Vagina (tissue), 2 donors: ENCODE results near the gene PLEKHF1. TPM values are rescaled to one million over a fixed set of nuclear protein-coding genes. Genes with fewer than 3 reads are reported as not detected.

Experiments used
- DNase-seq, 2 donors: peaks; one replicate each; pipeline ENCODE4 v3.0.0-alpha.2; 2017; ENCODE audit errors: extremely low spot score in 2 of 2
- H3K27ac ChIP-seq: fragments of 200-600 bp; sonication (generic); one replicate; pipeline ENCODE4 v1.5.1; 2019
- H3K27me3 ChIP-seq: fragments of 200-600 bp; sonication (generic); one replicate; pipeline ENCODE4 v1.5.1; 2019
- H3K36me3 ChIP-seq, 2 donors: fragments of 200-600 bp; sonication (generic); one replicate each; pipeline ENCODE4 v1.5.1; 2017 to 2019
- H3K4me1 ChIP-seq: fragments of 200-600 bp; sonication (generic); one replicate; pipeline ENCODE4 v1.5.1; 2019
- H3K4me3 ChIP-seq, 2 donors: fragments of 200-600 bp; sonication (generic); 1 replicate in 1 of 2; 2 replicates in 1 of 2; pipeline ENCODE4 v1.5.1; 2016 to 2019
- H3K9me3 ChIP-seq: fragments of 200-600 bp; sonication (generic); one replicate; pipeline ENCODE4 v1.5.1; 2019
- POLR2A ChIP-seq, 2 donors: fragments of 450-650 bp; IDR thresholded peaks; one replicate each; pipeline ENCODE4 v1.6.1; 2017; ENCODE audit warnings: antibody characterized with exemption in 2 of 2, mild to moderate bottlenecking in 2 of 2, moderate library complexity in 2 of 2
- POLR2AphosphoS5 ChIP-seq, 2 donors: sonication (generic); formaldehyde crosslinking; IDR thresholded peaks; one replicate each; pipeline ENCODE4 v1.9.0; 2017; ENCODE audit warnings: antibody characterized with exemption in 2 of 2, mild to moderate bottlenecking in 2 of 2, low read depth in 1 of 2; ENCODE audit not compliant: insufficient read depth in 1 of 2
- intact Hi-C: fragments of 100-400 bp; cut with DNase I; formaldehyde crosslinking; loops from one replicate; pipeline ENCODE4 v1.15.1; 2023
- total RNA-seq: library from RNA; depleted of rRNA; stranded (reverse); fragments of >200 nt; gene quantifications from one replicate; pipeline ENCODE4 v1.2.3, GENCODE V29; 2016
- TF ChIP-seq, protein P1 (sequence below), 3 experiments: fragments of 450-650 bp in 2 of 3; fragments of 200-600 bp in 1 of 3; sonication (generic) in 1 of 3; IDR thresholded peaks; one replicate each; pipeline ENCODE4 v1.5.1; 2017 to 2019; ENCODE audit warnings: antibody characterized with exemption in 3 of 3, mild to moderate bottlenecking in 2 of 3, moderate library complexity in 2 of 3

The PLEKHF1 gene, protein sequence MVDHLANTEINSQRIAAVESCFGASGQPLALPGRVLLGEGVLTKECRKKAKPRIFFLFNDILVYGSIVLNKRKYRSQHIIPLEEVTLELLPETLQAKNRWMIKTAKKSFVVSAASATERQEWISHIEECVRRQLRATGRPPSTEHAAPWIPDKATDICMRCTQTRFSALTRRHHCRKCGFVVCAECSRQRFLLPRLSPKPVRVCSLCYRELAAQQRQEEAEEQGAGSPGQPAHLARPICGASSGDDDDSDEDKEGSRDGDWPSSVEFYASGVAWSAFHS
- total RNA-seq: 37.1 TPM

DNA sequence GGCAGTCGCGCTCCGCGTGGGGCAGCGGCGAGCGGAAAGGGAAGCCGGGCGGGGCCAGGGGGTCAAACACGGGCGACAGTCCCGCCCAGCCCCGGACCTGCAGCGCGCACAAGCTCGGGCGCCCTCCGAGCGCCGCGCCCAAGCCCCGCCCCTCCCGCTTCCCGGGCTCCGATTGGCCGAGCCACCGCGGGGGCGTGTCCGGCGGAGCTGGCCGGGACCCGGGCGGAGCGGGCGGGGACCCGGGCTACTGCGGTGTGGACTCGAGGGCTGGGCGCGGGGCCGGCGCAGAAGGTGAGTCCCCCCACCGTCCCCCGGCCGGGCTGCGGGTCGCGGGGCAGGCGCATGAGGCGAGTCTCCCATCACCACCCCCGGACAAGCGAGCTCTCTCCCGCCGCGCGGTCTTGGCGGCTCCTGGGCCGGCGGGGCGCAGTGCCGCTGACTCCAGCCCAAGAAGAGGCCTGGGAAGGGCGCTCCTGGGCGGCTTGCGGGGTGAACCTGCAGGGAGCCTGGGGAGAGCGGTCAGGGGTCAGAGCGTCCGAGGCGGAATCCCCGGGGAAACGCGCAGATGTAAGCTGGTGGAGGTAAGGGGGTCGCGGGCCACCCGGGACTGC, at the start of gene PLEKHF1:
Gene PLEKHF1, plus strand, starts transcription at position 247 of the 611 bp plus-strand sequence. CDS start 8,379 bp downstream, outside the sequence.
- H3K27ac ChIP-seq: peak within 1 kb of the TSS; percentile 97
- TF ChIP-seq, protein P1, sequence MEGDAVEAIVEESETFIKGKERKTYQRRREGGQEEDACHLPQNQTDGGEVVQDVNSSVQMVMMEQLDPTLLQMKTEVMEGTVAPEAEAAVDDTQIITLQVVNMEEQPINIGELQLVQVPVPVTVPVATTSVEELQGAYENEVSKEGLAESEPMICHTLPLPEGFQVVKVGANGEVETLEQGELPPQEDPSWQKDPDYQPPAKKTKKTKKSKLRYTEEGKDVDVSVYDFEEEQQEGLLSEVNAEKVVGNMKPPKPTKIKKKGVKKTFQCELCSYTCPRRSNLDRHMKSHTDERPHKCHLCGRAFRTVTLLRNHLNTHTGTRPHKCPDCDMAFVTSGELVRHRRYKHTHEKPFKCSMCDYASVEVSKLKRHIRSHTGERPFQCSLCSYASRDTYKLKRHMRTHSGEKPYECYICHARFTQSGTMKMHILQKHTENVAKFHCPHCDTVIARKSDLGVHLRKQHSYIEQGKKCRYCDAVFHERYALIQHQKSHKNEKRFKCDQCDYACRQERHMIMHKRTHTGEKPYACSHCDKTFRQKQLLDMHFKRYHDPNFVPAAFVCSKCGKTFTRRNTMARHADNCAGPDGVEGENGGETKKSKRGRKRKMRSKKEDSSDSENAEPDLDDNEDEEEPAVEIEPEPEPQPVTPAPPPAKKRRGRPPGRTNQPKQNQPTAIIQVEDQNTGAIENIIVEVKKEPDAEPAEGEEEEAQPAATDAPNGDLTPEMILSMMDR (IDR thresholded peaks at IDR 0.05): no peak
- TF ChIP-seq POLR2A (IDR thresholded peaks at IDR 0.05) (peak in 1 of 2 donors; percentile 87), POLR2AphosphoS5 (IDR thresholded peaks at IDR 0.05; ENCODE audit: insufficient read depth in 1 of 2, low read depth in 1 of 2) (peak in 1 of 2 donors; percentile 69)
- no peaks in the 10 kb centered on the region for H3K36me3 ChIP-seq
- H3K4me1 ChIP-seq: peaks cover 75% of the 10 kb centered on the region
- H3K9me3 ChIP-seq: no peaks in the 10 kb centered on the region
- H3K27me3 ChIP-seq: no peaks in the 10 kb centered on the region
- H3K4me3 ChIP-seq: peak within 1 kb of the TSS; percentile 87 to 96
- peak in 1 of 2 donors; percentile 91 for DNase-seq
- intact Hi-C loops: loop anchor here (10.0 kb wide), 1 partner anchor 49 kb away; the partner anchor contains the start of gene C19orf12

- no peaks in the 10 kb centered on the region for H3K4me1 ChIP-seq
- no peak overlapping the region for H3K4me3 ChIP-seq
- DNase-seq: no peak
- H3K36me3 ChIP-seq: peaks cover 0 to 35% of the 10 kb centered on the region in 2 donors
- H3K27ac ChIP-seq: no peak overlapping the region
- intact Hi-C loops: no loop called here
- H3K27me3 ChIP-seq: no peaks in the 10 kb centered on the region
- H3K9me3 ChIP-seq: no peaks in the 10 kb centered on the region
- no peak for TF ChIP-seq POLR2A (IDR thresholded peaks at IDR 0.05)
- TF ChIP-seq, protein P1 (IDR thresholded peaks at IDR 0.05): no peak
- TF ChIP-seq POLR2AphosphoS5 (IDR thresholded peaks at IDR 0.05; ENCODE audit: insufficient read depth in 1 of 2, low read depth in 1 of 2): no peak
Measured at GRCh38 chr19:29615891-29616425, 49.3 kb upstream of the PLEKHF1 start.

- no peak for DNase-seq
- intact Hi-C loops: no loop called here
- no peak overlapping the region for H3K27ac ChIP-seq
- no peak overlapping the region for H3K4me3 ChIP-seq
- TF ChIP-seq POLR2AphosphoS5 (IDR thresholded peaks at IDR 0.05; ENCODE audit: insufficient read depth in 1 of 2, low read depth in 1 of 2): no peak
- TF ChIP-seq POLR2A (IDR thresholded peaks at IDR 0.05): no peak
- TF ChIP-seq, protein P1 (IDR thresholded peaks at IDR 0.05): no peak
- H3K36me3 ChIP-seq: peaks cover 0 to 35% of the 10 kb centered on the region in 2 donors
- no peaks in the 10 kb centered on the region for H3K4me1 ChIP-seq
- no peaks in the 10 kb centered on the region for H3K27me3 ChIP-seq
- no peaks in the 10 kb centered on the region for H3K9me3 ChIP-seq
Measured at GRCh38 chr19:29616541-29616940, 48.7 kb upstream of the PLEKHF1 start.

- Histone ChIP-seq H3K9me3 (no peaks in the 10 kb centered on the region), H3K27ac (no peak overlapping the region), H3K4me3 (no peak overlapping the region), H3K36me3 (peaks cover 0 to 24% of the 10 kb centered on the region in 2 donors), H3K4me1 (no peaks in the 10 kb centered on the region), H3K27me3 (no peaks in the 10 kb centered on the region)
- TF ChIP-seq POLR2AphosphoS5 (IDR thresholded peaks at IDR 0.05; ENCODE audit: insufficient read depth in 1 of 2, low read depth in 1 of 2): no peak
- TF ChIP-seq, protein P1 (IDR thresholded peaks at IDR 0.05): no peak
- TF ChIP-seq POLR2A (IDR thresholded peaks at IDR 0.05): no peak
- intact Hi-C loops: no loop called here
- no peak for DNase-seq
Measured at GRCh38 chr19:29617366-29618266, 47.6 kb upstream of the PLEKHF1 start.
